GM18499 (cell line): ENCODE data around the gene FERMT3.
"Not testable (repeated sequence)": the region's sequence is repeated elsewhere in the genome, so short reads cannot be mapped to it uniquely, and the experiment has no call there.

Experiments
- ATAC-seq: cut with Tn5 transposase; IDR thresholded peaks from one replicate; pipeline ENCODE4 v1.9.1; 2021; ENCODE audit warnings: moderate number of reproducible peaks; ENCODE audit not compliant: insufficient read depth, unreplicated experiment

The FERMT3 gene

DNA sequence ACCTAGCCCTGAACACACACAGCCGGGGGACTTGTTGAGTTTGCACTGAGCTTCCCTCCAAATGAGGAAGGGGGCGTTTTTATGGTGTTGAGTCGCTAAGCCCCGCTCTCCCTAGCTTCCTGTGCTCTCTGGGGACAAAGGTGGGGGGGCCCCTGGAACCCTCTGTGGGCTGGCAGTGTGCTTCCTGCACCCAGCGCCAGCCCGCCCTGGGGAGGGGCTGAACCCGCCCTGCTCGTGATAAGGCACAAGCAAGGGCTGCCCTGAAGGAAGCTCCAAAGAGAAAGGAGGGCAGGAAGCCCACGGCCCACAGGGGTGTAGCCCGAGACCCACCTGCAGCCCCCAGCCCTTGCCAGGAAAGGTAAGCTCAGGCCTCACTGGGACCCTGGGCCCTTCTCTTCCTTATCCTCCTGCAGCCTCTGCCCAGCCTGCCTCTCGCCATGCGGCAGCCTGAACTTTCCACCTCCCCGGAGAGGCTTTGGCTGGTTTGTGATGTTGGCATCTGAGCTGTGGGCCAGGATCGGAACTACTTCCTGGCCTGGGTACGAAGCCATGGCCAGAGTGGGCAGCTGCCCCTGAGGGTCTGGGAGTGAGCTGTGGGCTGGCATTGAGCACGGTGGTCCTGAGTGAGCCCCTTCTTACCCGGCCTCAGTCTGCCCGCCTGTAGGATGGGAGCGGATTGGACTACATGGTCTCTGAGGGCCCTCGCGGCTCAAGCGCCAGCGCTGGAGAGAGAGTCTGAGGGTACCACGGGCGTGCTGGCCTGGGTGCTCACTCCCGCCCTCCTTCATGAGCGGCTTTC is at the start of gene FERMT3:
Gene FERMT3, plus strand, starts transcription at position 265 of the 799 bp plus-strand sequence. CDS start 644 bp downstream, outside the sequence.
- no peak for ATAC-seq

GRCh38 chr11:64157631-64158394 is 48.7 kb upstream of the FERMT3 start:
- no peak for ATAC-seq

- no peak for ATAC-seq
These were observed 45.5 kb upstream of the FERMT3 start for GRCh38 chr11:64161037-64161436.

DNA sequence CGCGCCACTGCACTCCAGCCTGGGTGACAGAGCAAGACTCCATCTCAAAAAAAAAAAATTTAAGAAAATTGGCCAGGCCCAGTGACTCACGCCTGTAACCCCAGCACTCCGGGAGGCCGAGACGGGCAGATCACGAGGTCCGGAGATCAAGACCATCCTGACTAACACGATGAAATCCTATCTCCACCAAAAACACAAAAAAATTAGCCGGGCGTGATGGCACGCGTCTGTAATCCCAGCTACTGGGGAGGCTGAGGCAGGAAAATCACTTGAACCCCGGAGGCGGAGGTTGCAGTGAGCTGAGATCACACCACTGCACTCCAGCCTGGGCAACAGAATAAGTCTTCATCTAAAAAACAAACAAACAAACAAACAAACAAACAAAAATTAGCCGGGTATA is 43.8 kb upstream of the FERMT3 start:
- not testable (repeated sequence) for ATAC-seq

- ATAC-seq, result no peak
These were observed 42.6 kb upstream of the FERMT3 start for GRCh38 chr11:64163951-64164350.

- ATAC-seq, result no peak
These were observed 41.9 kb upstream of the FERMT3 start for GRCh38 chr11:64164392-64165312.

- no peak for ATAC-seq
These were observed 41.1 kb upstream of the FERMT3 start for GRCh38 chr11:64165481-64165841.

DNA sequence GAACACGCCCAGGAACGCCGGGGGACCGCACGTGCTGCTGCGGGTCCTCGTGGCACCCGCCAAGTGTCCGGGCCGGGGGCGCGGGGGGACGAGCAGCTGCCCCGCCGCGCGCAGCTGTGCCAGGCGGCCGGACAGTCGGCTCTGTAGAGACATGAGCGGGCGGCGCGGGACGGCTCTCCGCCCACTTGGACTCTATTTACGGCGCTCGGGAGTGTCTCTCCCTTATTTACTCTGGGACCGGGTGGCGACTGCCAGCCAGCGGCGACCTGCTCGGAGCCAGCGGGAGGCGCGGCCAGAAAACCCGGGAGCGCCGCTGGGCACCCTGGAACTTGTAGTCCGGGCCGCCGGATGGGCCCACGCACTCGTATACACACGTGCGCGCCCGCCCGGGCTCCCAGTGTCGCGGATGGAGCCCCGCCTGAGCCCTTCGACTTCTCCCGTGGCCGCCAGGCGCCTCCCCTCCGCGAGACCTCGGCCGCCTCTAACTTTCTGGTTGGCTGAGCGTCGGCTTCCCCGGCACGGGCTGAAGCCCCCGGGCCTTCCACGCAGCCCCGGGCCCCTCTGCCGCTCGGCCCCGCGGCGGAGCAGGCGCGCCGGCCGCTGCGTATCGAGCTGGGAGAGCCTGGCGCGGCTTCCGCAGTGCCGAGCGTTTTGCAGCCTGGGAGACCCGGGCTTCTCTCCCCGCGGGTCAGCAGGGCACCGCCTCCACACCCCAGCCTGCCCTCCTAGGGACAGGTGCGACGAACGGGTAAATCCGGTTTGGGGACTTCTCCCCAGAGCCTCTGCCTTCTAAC is 40.5 kb upstream of the FERMT3 start, which contains the start of gene MACROD1:
Gene MACROD1, minus strand, starts transcription at position 272 of the 794 bp plus-strand sequence. Its CDS starts 119 bp downstream, at position 153.
- ATAC-seq, result no peak

GRCh38 chr11:64170419-64170818 is 36.1 kb upstream of the FERMT3 start:
- no peak for ATAC-seq

GRCh38 chr11:64173616-64174355 is 32.7 kb upstream of the FERMT3 start:
- ATAC-seq, result no peak

DNA sequence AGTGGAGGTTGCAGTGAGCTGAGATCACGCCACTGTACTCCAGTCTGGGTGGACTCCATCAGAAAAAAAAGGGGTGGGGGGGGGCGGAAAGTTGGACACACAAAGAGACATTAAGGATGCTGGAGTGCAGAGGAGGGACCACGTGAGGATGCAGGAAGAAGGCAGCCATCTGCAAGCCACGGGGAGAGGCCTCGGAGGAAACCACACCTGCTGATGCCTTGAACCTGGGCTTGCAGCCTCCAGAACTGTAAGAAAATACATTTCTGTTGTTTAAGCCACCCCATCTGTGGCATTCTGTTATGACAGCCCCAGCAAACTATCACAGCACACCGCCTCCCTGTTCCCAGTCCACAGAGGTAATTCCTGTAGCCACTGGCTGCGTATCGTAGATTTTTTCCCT is 29.8 kb upstream of the FERMT3 start:
- ATAC-seq, result no peak

- ATAC-seq, result no peak
These were observed 28.3 kb upstream of the FERMT3 start for GRCh38 chr11:64178203-64178602.

- no peak for ATAC-seq
These were observed 27.4 kb upstream of the FERMT3 start for GRCh38 chr11:64178951-64179639.

- no peak for ATAC-seq
These were observed 25.6 kb upstream of the FERMT3 start for GRCh38 chr11:64180891-64181290.

GRCh38 chr11:64181506-64182411 is 24.8 kb upstream of the FERMT3 start:
- ATAC-seq, result no peak

DNA sequence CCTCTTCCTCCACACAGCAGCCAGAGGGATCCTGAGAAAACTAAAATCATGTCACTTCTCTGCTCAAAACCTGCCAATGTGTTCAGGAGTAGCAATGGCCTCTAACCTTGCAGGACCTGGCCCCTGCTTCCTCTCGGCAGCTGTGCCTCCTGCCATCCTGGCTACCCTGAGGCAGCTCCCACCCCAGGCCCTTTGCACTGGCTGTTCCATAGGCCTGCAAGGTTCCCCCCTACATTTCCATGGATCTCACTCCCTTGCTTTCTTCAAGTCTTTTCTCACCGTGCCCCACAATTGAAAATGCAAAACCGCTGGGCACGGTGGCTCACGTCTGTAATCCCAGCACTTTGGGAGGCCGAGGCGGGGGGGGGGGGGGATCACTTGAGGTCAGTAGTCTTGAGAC is 22.6 kb upstream of the FERMT3 start:
- ATAC-seq, result no peak

- ATAC-seq, result no peak
These were observed 21.3 kb upstream of the FERMT3 start for GRCh38 chr11:64185175-64185692.
